ENCODE data around the gene GFAP.

The GFAP gene

GRCh38 chr17:44904001-44904984 lies 11.0 kb downstream of the GFAP start:
- Mint-ChIP-seq H3K36me3 (ENCODE audit: low read depth) (no peaks in the 10 kb centered on the region), H3K4me1 (ENCODE audit: low read depth) (peaks cover 11% of the 10 kb centered on the region), H3K27me3 (ENCODE audit: low read depth) (peaks cover 24% of the 10 kb centered on the region), H3K4me3 (no peak overlapping the region), H3K27ac (no peak overlapping the region), H3K9me3 (no peaks in the 10 kb centered on the region)

GRCh38 chr17:44903012-44903685 lies 12.2 kb downstream of the GFAP start:
- Mint-ChIP-seq H3K4me3 (no peak overlapping the region), H3K27me3 (ENCODE audit: low read depth) (peaks cover 21% of the 10 kb centered on the region), H3K27ac (no peak overlapping the region), H3K36me3 (ENCODE audit: low read depth) (peaks cover 3% of the 10 kb centered on the region), H3K4me1 (ENCODE audit: low read depth) (peaks cover 16% of the 10 kb centered on the region), H3K9me3 (no peaks in the 10 kb centered on the region)

- Mint-ChIP-seq H3K27me3 (ENCODE audit: low read depth) (peaks cover 21% of the 10 kb centered on the region), H3K36me3 (ENCODE audit: low read depth) (peaks cover 3% of the 10 kb centered on the region), H3K27ac (no peak overlapping the region), H3K9me3 (no peaks in the 10 kb centered on the region), H3K4me1 (ENCODE audit: low read depth) (peaks cover 16% of the 10 kb centered on the region), H3K4me3 (no peak overlapping the region)
These were observed 13.1 kb downstream of the GFAP start for GRCh38 chr17:44902135-44902760.

GRCh38 chr17:44901411-44901921 lies 13.8 kb downstream of the GFAP start:
- H3K27ac Mint-ChIP-seq, result no peak overlapping the region
- peaks cover 16% of the 10 kb centered on the region for H3K4me1 Mint-ChIP-seq (ENCODE audit: low read depth)

GRCh38 chr17:44900894-44901293 lies 14.4 kb downstream of the GFAP start:
- Mint-ChIP-seq H3K9me3 (no peaks in the 10 kb centered on the region), H3K27me3 (ENCODE audit: low read depth) (peaks cover 21% of the 10 kb centered on the region), H3K36me3 (ENCODE audit: low read depth) (peaks cover 3% of the 10 kb centered on the region), H3K4me3 (no peak overlapping the region), H3K4me1 (ENCODE audit: low read depth) (peaks cover 19% of the 10 kb centered on the region), H3K27ac (no peak overlapping the region)

More at GRCh38 chr17:44901411-44901921, 13.8 kb downstream of the GFAP start:
- peaks cover 3% of the 10 kb centered on the region for H3K36me3 Mint-ChIP-seq (ENCODE audit: low read depth)
- no peak overlapping the region for H3K4me3 Mint-ChIP-seq
- H3K27me3 Mint-ChIP-seq (ENCODE audit: low read depth), result peaks cover 21% of the 10 kb centered on the region
- no peaks in the 10 kb centered on the region for H3K9me3 Mint-ChIP-seq

GRCh38 chr17:44899074-44899782 lies 16.1 kb downstream of the GFAP start, which contains the start of gene EFTUD2:
Gene EFTUD2, minus strand, starts transcription at chr17:44899445. Its CDS starts 4,924 bp downstream, at chr17:44894521.
- H3K4me3 Mint-ChIP-seq, result peak within 1 kb of the TSS; percentile 91
- H3K4me1 Mint-ChIP-seq (ENCODE audit: low read depth), result peaks cover 23% of the 10 kb centered on the region
- H3K27ac Mint-ChIP-seq, result peak within 1 kb of the TSS; percentile 98
- no peaks in the 10 kb centered on the region for H3K9me3 Mint-ChIP-seq
- peaks cover 10% of the 10 kb centered on the region for H3K36me3 Mint-ChIP-seq (ENCODE audit: low read depth)
- peaks cover 21% of the 10 kb centered on the region for H3K27me3 Mint-ChIP-seq (ENCODE audit: low read depth)

- Mint-ChIP-seq H3K4me3 (peak overlapping the region; percentile 91), H3K27ac (peak overlapping the region; percentile 98), H3K27me3 (ENCODE audit: low read depth) (peaks cover 21% of the 10 kb centered on the region), H3K9me3 (no peaks in the 10 kb centered on the region), H3K36me3 (ENCODE audit: low read depth) (peaks cover 10% of the 10 kb centered on the region), H3K4me1 (ENCODE audit: low read depth) (peaks cover 23% of the 10 kb centered on the region)
These were observed 16.6 kb downstream of the GFAP start for GRCh38 chr17:44898768-44899073.

- peaks cover 18% of the 10 kb centered on the region for H3K4me1 Mint-ChIP-seq (ENCODE audit: low read depth)
- H3K27ac Mint-ChIP-seq, result no peak overlapping the region
- H3K27me3 Mint-ChIP-seq (ENCODE audit: low read depth), result peaks cover 2% of the 10 kb centered on the region
- H3K36me3 Mint-ChIP-seq (ENCODE audit: low read depth), result peaks cover 16% of the 10 kb centered on the region
- no peak overlapping the region for H3K4me3 Mint-ChIP-seq
- H3K9me3 Mint-ChIP-seq, result no peaks in the 10 kb centered on the region
These were observed 20.7 kb downstream of the GFAP start for GRCh38 chr17:44894642-44895041.

GRCh38 chr17:44892250-44892649 lies 23.1 kb downstream of the GFAP start:
- Mint-ChIP-seq H3K36me3 (ENCODE audit: low read depth) (peaks cover 12% of the 10 kb centered on the region), H3K9me3 (no peaks in the 10 kb centered on the region), H3K27me3 (ENCODE audit: low read depth) (no peaks in the 10 kb centered on the region), H3K27ac (no peak overlapping the region), H3K4me1 (ENCODE audit: low read depth) (peaks cover 10% of the 10 kb centered on the region), H3K4me3 (no peak overlapping the region)

- Mint-ChIP-seq H3K4me3 (no peak overlapping the region), H3K27me3 (ENCODE audit: low read depth) (no peaks in the 10 kb centered on the region), H3K4me1 (ENCODE audit: low read depth) (peaks cover 4% of the 10 kb centered on the region), H3K36me3 (ENCODE audit: low read depth) (peaks cover 18% of the 10 kb centered on the region), H3K27ac (no peak overlapping the region), H3K9me3 (no peaks in the 10 kb centered on the region)
These were observed 26.3 kb downstream of the GFAP start for GRCh38 chr17:44889003-44889402.

- H3K4me3 Mint-ChIP-seq, result no peak overlapping the region
- no peaks in the 10 kb centered on the region for H3K27me3 Mint-ChIP-seq (ENCODE audit: low read depth)
- no peak overlapping the region for H3K27ac Mint-ChIP-seq
- H3K9me3 Mint-ChIP-seq, result no peaks in the 10 kb centered on the region
- H3K4me1 Mint-ChIP-seq (ENCODE audit: low read depth), result peaks cover 4% of the 10 kb centered on the region
- H3K36me3 Mint-ChIP-seq (ENCODE audit: low read depth), result peaks cover 20% of the 10 kb centered on the region
These were observed 27.0 kb downstream of the GFAP start for GRCh38 chr17:44887971-44888954.

- Mint-ChIP-seq H3K4me1 (ENCODE audit: low read depth) (peaks cover 4% of the 10 kb centered on the region), H3K4me3 (no peak overlapping the region), H3K27me3 (ENCODE audit: low read depth) (no peaks in the 10 kb centered on the region), H3K9me3 (no peaks in the 10 kb centered on the region), H3K27ac (no peak overlapping the region), H3K36me3 (ENCODE audit: low read depth) (peaks cover 29% of the 10 kb centered on the region)
These were observed 28.3 kb downstream of the GFAP start for GRCh38 chr17:44887016-44887415.

GRCh38 chr17:44884941-44885340 lies 30.4 kb downstream of the GFAP start:
- Mint-ChIP-seq H3K27ac (no peak overlapping the region), H3K4me1 (ENCODE audit: low read depth) (no peaks in the 10 kb centered on the region), H3K27me3 (ENCODE audit: low read depth) (no peaks in the 10 kb centered on the region), H3K4me3 (no peak overlapping the region), H3K36me3 (ENCODE audit: low read depth) (peaks cover 34% of the 10 kb centered on the region), H3K9me3 (no peaks in the 10 kb centered on the region)
